Ammon's horn (tissue), 1 donor: ENCODE results near the gene CPA3.

Experiments
- DNase-seq: peaks from one replicate; pipeline ENCODE4 v3.0.0-alpha.2; 2016; ENCODE audit warnings: low spot score

The CPA3 gene

DNA sequence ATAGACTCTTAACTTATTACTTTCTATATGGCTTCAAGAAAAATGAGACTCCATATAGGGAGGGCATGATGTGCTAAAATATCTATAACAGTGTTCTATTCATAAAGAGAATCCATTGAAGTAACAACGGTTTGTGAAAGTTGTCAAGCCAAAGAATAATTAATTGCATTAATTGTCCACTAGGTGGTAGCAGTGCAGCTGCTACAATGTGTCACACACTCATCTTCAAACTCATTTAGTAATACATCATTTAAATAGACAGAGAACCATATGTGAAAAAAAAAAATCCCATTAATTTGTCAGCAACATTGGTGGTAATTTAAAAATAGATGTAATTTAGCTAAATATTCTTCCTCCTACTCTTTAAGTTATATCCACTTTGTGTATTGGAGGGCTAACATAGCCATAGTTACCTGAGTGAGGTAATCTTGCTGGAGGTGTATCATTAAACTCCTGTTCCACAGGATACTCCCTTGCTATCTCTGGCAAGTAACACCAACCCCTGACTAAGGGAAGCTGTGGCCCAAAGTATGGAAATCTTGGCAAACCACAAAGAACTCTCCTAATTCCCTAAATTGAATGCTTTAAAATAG is 3.7 kb upstream of the CPA3 start:
- peak; percentile 70 for DNase-seq

DNA sequence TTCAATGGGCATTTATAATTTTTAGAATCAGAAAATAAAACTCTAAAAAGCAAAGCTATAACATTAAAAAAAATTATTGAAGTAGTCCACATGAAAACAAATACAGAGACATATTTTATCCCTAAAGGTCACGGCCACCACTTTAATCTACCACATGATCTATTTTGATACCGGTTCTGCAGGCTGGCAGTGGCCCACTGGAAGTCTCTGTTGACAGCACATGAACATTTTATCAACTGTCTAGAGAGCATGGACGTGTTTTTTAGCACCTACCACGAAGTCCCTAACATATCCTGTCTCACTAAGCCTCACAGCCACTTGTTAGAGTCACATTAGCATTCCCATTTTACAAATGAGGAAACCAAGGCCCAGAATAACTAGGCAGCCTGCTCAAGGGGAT is 1.8 kb upstream of the CPA3 start:
- DNase-seq, result no peak

DNA sequence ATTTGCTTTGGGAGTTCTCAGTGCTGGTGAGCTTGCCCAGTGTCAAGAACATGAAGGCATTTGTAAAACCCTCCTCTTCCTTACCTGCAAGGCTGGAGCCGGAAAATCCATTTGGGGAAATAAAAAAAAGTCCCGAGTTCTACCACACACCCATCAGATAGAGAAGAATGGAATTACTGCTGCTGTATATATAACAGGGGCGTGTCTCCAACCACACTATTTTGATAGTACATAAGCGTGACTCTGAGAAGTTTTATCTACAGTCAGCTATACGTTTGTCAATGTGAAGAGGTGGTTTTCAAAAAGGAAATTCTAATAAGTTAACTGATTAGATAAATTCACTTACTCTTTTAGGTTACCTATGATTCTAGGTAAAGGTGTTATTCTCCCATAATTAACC is 1.3 kb upstream of the CPA3 start:
- no peak for DNase-seq

DNA sequence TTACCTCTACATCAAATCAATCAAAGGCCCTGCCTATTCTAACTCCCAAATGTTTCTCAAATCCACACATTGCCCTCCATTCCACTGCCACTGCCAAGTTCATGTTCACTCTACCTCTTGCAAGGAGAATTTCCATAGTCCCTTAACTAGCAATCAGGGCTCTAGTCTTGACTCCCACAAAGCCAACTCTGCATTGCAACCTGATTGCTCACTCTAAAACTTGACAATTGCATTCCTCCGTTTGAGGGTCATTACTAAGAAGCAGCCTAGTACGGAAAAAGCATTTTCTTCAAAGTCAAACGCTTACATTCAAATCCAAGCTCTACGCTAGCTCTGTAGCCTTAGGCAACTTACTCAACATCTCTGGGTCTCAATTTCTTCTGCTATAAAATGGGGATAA is 1.2 kb downstream of the CPA3 start:
- no peak for DNase-seq

DNA sequence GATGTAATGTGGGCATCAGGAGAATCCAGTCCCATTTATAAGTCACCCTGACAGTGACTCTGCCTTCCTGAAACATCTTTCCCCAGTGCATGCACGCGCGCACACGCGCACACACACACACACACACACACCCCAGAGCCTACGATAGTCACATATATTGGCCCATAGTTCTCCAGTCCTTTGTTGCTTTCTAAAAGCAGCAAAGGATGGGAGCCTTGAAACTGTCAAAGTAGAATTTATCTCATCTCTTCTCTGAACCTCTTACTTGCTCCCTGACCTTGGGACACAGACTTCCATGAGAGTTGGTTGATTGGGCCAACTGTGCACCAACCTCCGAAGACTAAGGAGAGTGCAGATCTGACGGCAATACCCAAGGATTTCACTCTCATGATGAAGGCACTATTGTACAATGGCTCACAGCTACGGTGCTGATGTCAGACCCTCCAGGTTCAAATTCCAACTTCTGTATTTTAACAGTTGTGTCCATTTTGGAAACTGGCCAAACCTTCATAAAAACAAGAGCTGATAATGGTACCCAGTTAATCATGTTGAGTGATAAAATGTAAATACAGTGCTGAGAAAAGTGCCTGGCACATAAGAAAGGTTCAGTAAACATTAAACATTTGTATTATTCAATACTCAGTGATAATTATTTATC is 8.3 kb downstream of the CPA3 start:
- no peak for DNase-seq

DNA sequence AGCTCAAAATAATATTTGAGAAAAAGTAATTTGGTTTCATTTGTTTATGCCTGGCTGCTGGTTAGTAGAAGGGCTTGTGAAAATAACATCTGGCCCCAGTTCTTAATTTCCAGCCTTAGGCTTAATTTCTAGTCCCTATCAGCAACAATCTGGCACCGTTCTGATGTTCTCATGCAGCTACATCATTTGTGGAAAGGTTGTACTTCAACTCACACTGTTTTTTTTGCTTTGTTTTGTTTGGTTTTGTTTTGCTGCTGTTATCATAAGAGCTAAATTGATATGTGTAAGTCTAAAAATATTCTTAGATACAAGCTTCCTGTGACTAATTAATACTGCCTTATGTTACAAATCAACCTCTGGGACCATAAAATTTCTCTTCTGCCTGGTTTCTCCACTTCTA is 8.9 kb downstream of the CPA3 start:
- no peak for DNase-seq

DNA sequence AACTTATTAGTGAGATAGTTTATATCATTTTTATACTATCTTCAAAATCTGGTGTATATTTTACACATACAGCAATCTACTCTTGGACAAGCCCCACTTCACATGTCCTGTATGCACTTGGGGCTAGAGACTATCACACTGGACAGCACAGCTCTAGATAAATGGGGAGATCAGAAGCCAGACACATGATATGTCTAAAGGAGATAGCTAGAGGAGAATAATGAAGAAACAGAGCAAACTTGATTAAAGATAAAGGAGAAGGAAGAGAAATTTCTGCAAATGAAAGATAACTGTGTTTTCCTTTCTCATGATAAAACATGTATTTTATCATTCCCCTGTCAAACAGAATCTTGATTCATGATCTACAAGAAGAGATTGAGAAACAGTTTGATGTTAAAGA is 13.0 kb downstream of the CPA3 start:
- DNase-seq, result no peak

DNA sequence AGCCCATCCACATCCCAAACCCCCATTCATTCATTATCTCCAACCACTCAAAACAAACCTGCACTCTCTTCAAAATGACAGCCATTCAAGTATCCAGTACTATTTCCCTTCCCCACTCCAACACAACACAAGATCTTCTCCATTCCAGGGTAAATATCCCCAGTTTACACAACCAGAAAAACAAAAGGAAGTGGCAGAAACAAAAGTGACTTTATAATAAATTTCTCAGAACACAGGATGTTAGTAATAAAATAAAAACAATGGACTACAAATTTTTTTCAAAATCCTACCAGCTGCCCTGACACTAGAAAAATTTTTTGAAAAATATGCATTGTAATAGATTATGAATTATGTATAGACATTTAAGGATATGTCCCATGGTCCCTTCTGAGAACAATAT is 14.2 kb downstream of the CPA3 start:
- DNase-seq, result no peak

DNA sequence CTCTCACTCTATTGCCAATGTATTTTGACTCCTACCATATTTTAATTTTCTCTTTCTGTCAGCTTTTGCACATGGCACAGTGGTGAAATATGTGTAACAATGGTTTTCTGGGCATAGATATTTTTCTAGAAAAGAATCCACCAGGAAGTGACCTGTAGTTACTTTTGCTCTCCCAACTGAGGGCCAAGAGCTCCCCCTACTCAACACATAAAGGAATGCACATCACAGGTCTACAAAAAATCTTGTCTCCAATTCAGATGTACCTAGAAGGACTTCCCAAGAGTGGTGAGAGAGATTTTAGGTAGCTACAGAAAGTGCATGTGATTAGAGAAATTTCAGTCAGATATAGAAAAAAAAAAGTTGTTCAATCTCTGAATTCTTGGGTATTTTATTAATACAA is 15.6 kb downstream of the CPA3 start:
- no peak for DNase-seq

DNA sequence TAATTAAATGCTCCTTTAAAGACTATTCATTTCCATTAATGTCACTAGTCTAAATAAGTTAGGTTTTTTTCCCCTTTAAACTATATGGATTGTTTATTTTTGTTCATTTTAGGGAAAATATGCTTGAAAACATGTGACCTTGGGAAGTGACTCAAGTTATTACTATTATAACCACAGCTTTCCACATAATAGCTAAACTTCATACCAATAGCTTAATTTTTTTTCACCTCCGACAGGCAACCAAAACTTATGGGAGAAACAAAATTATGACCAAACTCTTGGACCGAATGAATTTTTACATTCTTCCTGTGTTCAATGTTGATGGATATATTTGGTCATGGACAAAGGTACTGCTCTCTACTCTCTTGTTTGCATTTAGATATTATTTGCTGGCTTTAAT is 16.2 kb downstream of the CPA3 start:
- DNase-seq, result no peak

DNA sequence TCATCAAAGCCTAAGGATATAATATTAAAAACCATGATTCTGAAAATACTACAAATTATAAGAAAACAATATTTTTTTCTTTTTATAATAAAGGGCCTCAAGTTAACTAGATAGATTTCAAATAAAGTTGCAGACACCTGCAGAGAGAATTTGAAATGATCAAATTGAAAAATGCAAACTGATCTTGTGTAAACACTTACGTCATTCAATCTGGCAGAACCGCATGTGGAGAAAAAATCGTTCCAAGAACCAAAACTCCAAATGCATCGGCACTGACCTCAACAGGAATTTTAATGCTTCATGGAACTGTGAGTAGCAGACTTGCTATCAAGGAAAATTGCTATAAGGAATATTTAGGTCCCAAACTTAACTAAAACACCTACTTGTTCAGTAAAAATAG is 17.2 kb downstream of the CPA3 start:
- DNase-seq, result no peak

DNA sequence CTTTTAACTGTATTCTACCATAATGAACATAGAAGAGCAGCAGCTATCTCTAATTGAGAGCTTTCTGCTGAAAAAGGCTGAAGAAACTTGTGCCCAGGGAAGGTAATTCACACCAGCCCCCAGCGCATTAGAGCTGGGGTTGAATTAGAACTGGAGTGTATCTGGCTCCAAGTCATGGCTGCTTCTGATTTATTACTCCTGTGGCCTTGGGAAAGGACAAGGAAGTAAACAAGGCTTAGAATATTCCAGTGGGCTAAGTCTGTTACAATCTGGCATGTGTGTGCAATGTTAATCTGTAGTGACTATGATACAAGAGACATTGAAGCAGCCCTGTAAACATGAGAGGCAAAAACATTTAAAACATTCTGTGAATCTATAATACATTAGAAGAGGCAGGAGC is 18.1 kb downstream of the CPA3 start:
- DNase-seq, result no peak

DNA sequence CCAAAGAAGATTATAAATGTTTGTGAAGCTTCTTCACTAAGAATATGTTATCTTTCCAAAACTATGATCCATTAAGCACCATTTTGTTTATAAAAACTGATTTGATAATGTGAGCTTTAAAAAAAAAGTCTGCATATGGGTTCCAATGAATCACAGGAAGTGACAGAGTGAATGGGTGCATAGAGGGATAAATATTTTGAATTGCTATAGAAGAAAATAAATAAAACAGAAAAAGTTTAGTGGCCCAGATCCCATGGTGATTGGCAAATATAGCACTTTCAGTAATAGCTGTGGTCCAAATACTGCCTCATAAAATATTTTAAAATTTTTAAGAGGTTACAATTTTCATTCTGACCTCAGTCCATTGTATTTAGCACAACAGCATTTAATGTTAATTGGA is 19.2 kb downstream of the CPA3 start:
- DNase-seq, result no peak

DNA sequence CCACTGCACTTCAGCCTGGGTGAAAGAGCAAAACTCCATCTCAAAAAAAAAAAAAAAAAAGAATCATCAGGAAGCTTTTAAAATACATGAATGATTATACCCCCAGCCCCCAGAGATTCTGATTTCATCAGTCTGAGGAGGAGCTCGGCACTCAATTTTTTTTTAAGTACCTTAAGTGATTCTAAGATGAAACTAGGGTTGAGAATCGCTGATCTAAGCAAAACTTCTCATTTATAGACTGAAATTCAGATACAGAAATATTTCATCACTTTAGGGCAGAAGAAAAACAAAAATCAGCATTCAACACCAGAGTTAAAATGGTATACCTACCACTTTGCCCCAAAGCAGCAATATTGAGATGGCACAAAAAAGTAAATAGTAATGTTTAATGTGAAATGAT is 24.7 kb downstream of the CPA3 start:
- no peak for DNase-seq

DNA sequence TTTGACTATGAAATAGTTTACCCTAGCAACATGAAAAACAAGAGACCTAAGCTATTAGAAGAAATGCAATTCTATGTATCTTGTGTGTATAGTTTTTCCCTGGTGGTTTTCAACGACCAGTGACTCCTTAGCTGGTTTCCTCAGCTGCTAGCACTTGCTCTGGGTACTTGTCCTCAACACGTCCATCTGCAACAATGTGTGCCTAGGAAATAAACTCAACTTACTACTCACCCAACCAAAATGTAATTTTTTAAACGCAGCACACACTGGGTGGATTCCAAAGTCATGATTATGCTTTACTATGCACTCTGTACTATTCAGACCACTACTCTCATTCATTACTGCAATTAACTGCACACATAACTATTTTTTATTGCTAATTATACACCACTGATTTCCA is 31.0 kb downstream of the CPA3 start:
- DNase-seq, result no peak

DNA sequence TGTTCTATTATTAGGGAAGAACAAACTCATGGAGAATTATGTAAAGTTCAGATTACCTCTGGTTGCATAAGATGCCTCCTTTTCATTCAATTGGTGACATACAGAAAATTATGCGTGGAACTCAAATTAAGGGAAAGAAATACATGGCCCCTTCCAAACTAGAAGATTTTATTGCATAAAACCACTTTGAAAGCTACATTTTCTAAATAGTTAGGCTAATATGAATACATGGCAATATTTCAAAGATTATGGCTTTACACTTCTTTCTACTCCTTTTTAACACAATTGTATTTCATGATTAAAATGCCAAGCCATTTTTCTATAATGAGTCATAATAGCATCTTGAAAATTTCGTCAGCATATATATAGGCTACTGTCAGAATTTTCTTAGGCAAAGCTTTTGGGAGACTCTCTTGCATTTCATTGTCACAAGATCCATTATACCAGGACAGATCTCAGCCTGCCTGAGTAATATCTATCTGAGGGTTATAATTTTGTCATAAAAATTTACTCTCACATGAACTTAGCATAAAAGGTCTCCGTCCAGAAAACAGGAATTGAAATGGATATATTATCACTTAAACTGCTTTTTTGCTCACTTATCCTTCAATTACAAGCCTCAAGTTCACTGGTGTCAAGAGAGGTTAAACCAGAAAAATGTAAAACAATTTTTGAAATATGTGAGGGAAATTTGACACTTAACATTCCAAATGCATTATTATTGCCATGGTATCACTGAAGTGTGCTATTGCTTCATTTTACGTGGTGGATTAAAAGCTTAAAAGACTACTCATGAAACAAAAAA is 37.1 kb downstream of the CPA3 start:
- DNase-seq, result no peak

DNA sequence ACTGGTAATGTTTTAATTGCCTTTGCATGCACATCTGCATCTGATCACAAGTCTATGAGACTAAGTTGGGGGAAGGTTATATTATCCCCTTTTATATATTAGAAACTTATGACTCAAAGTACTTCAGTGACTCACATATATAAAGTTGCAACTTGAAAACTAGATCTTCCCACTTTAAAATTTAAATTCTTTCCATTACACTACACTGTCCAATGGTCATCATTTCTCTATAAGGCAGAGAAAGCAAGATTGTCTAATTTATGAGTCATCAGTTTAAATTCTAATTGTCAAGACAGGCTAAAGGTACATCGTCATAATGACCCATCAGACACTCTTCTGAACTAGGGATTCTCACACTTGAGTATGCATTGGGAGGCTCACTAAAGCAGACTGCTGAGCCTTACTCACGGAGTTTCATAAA is 37.9 kb downstream of the CPA3 start:
- no peak for DNase-seq

DNA sequence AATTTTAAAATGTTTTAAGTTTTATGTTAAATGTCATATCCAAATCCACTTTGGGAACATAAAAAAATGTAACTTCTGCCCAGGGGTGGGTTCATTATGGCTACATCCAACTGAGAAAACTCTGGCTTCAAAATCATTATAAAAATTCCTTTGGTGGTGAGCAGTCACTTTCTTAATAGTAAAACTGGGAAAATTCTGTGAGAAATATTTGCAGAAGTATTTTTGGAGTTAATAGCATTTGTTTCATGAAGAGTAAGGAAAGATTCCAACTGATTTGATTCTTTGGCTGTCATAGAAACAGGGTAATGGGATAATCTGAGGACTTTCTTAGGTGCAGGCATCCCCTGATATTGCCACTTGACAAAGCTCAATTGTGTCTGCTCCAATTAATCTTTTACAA is 38.8 kb downstream of the CPA3 start:
- DNase-seq, result no peak

DNA sequence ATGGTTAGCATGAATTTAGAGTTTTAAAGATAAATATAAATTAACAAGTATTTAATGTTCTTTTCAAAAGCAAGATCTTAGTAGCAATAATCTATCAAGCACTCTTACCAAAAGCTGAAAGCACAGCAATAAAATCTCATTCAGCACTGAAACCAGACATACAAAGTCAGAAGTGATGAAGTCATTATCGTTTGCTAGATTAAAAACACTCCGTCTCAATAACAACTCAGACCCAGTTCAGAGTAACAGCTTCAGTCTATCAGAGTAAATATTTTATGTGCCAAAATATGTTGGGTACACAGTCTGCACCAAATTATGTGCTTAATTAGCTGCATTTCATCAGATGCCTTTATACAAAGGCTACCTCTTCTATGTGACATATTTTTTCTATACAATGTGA is 41.6 kb downstream of the CPA3 start:
- DNase-seq, result no peak

DNA sequence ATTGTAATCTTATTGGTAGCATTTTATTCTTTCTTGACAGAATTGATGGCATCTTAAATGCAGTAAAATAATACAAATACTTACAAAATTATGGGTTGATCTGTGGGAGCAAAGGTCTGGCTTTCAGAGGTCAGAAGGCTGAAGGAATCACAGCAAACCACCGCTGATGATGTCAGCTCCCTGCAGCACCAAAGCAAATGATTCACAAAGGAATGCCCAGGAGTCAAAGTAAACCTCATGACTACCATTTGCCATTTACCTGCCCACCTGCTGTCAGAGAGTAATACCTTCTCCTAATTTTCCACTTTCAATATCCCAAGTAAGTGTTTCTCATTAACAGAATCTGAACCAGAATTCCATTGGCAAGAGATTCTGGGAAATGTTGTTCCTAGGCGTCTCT is 46.1 kb downstream of the CPA3 start:
- DNase-seq, result no peak

DNA sequence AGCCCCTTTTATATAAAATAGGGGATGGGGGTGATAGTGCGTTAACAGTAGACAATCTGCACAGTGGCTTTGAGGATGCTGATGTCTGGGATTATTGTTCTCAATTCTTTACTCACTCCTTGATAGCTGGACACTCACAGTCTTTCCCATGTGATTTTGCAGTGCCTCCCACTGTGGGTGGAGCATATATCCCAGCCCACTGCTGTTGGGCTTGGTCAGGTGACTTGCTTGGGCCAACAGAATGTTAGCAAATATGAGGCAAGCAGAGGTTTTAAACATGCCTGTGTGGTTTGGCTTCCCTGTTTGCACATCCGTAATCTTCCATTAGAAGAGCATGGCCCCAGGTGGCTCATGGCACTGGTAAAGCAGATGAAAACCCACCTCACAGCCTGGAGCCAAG is 46.5 kb downstream of the CPA3 start:
- no peak for DNase-seq

DNA sequence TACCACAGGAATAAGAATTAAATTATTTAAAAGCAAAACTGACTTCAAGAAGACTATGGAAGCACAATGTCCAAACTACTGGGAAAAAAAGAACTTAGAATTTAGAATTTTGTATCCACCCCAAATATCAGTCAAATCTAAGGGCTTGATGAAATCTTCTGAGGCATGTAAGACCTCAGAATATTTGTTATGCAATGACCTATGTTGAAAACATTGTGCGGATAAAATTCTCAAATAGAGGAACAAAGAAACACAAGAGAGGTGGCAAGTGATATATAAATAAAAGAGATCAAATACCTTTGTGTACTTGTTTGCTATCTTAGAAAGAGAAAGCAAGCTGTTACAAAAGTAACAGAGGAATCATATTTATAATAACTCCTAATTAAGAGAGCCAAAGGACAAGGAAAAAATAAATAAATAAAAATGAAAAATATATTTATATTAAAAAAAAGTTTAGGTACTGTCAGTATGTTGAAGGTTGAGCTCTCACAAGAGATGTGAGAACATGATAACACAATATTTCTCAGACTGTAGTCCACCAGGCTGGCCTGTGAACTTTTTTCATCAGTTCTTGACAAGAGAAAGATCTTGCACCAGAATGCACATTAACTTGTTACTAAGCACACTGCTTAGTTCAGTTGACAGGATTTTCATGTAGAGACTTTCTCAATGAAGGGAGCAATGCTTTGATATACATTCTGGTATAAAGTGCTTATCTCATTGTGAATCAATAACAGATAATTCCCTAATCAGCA is 50.0 kb downstream of the CPA3 start:
- no peak for DNase-seq

DNA sequence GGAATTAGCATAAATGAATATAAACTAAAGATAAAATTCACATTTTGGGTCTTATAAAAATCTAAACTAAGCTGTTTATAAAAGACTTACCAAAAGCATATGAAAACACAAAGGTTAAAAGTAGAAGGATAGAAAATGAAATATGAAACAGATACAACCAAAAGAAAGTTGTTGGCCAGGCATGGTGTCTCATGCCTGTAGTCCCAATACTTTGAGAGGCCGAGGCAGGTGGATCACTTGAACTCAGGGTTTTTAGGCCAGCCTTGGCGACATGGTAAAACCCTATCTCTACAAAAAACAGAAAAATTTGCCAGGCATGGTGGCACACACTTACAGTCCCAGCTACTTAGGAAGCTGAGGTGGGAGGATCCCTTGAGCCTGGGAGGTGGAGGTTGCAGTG is 51.0 kb downstream of the CPA3 start:
- DNase-seq, result no peak
